Measurements from ENCODE around the gene MAT1A.

The MAT1A gene

GRCh38 chr10:80289451-80290287 is at the start of gene MAT1A:
MAT1A (minus strand) TSS chr10:80289658; CDS start chr10:80289423, 235 bp downstream.
- FAIRE-seq (no peak), DNase-seq (ENCODE audit: insufficient read length, low spot score) (no peak)
- no peak for TF ChIP-seq CTCF (IDR thresholded peaks at IDR 0.05; ENCODE audit: insufficient read depth, missing control alignments)

GRCh38 chr10:80333983-80334382 is 44.5 kb upstream of the MAT1A start:
- DNase-seq (ENCODE audit: insufficient read length, low spot score) (no peak), FAIRE-seq (no peak)
- TF ChIP-seq CTCF (IDR thresholded peaks at IDR 0.05; ENCODE audit: insufficient read depth, missing control alignments) = no peak

GRCh38 chr10:80324891-80325364 is 35.5 kb upstream of the MAT1A start:
- FAIRE-seq (no peak), DNase-seq (ENCODE audit: insufficient read length, low spot score) (no peak)
- no peak for TF ChIP-seq CTCF (IDR thresholded peaks at IDR 0.05; ENCODE audit: insufficient read depth, missing control alignments)

- TF ChIP-seq CTCF (IDR thresholded peaks at IDR 0.05; ENCODE audit: insufficient read depth, missing control alignments) = no peak
- DNase-seq (ENCODE audit: insufficient read length, low spot score) = no peak
- FAIRE-seq = no peak
Measured at GRCh38 chr10:80324086-80324485, 34.6 kb upstream of the MAT1A start.

- TF ChIP-seq CTCF (IDR thresholded peaks at IDR 0.05; ENCODE audit: insufficient read depth, missing control alignments) = no peak
- DNase-seq (ENCODE audit: insufficient read length, low spot score) (no peak), FAIRE-seq (no peak)
Measured at GRCh38 chr10:80323311-80323710, 33.9 kb upstream of the MAT1A start.

GRCh38 chr10:80322711-80323110 is 33.3 kb upstream of the MAT1A start:
- DNase-seq (ENCODE audit: insufficient read length, low spot score) (no peak), FAIRE-seq (no peak)
- no peak for TF ChIP-seq CTCF (IDR thresholded peaks at IDR 0.05; ENCODE audit: insufficient read depth, missing control alignments)

- no peak for TF ChIP-seq CTCF (IDR thresholded peaks at IDR 0.05; ENCODE audit: insufficient read depth, missing control alignments)
- FAIRE-seq (no peak), DNase-seq (ENCODE audit: insufficient read length, low spot score) (no peak)
Measured at GRCh38 chr10:80322158-80322557, 32.7 kb upstream of the MAT1A start.
